Left ventricle myocardium inferior (tissue), 1 donor: ENCODE measurements around the gene CNTF. TPM values are rescaled to one million over a fixed set of nuclear protein-coding genes. Genes with fewer than 3 reads are reported as not detected.

ENCODE experiments used
- DNase-seq: peaks from one replicate; pipeline ENCODE4 v3.0.0-alpha.2; 2020
- H3K27ac ChIP-seq: fragments of 200-600 bp; replicated peaks from 2 replicates; pipeline ENCODE4 v1.8.0; 2021
- H3K27me3 ChIP-seq: fragments of 200-600 bp; 2 replicates; pipeline ENCODE4 v1.8.0; 2021; ENCODE audit warnings: low read depth
- H3K36me3 ChIP-seq: fragments of 200-600 bp; 2 replicates; pipeline ENCODE4 v1.8.0; 2021
- H3K4me1 ChIP-seq: fragments of 200-600 bp; 2 replicates; pipeline ENCODE4 v1.8.0; 2021
- H3K4me3 ChIP-seq: fragments of 200-600 bp; 2 replicates; pipeline ENCODE4 v1.8.0; 2021; ENCODE audit warnings: mild to moderate bottlenecking, moderate library complexity
- H3K9me3 ChIP-seq: fragments of 200-600 bp; replicated peaks from 2 replicates; pipeline ENCODE4 v1.8.0; 2021
- CTCF ChIP-seq: fragments of 200-600 bp; IDR thresholded peaks from 2 replicates; pipeline ENCODE4 v1.8.0; 2021; ENCODE audit warnings: antibody characterized with exemption, mild to moderate bottlenecking, borderline replicate concordance
- intact Hi-C: fragments of 100-400 bp; cut with micrococcal nuclease; formaldehyde crosslinking; loops from one replicate; pipeline ENCODE4 v1.11.0; 2022
- total RNA-seq: library from RNA; stranded (reverse); fragmentation: NEBNext Ultra II Directional; extraction: Animal tissue kit (Norgen Biotek cat#: 25700); gene quantifications from one replicate; pipeline ENCODE4 v1.2.1, GENCODE V29; 2021
- donor health status: DM: no; HTN: yes; CAD: no; lungs with severe emphysema.

CNTF gene
- total RNA-seq, 1 donor from 2014 or later = 0.93 TPM

- Histone ChIP-seq H3K36me3 (no peaks in the 10 kb centered on the region), H3K9me3 (no peaks in the 10 kb centered on the region), H3K27me3 (no peaks in the 10 kb centered on the region), H3K4me1 (peaks cover 89% of the 10 kb centered on the region), H3K4me3 (peak overlapping the region; percentile 95), H3K27ac (peak overlapping the region; percentile 96)
- no peak for DNase-seq
- TF ChIP-seq CTCF = no peak
- intact Hi-C loops = no loop called here
Measured at GRCh38 chr11:58580311-58580710, 42.2 kb upstream of the CNTF start.

- H3K27ac ChIP-seq = peak overlapping the region; percentile 10
- TF ChIP-seq CTCF = no peak
- H3K27me3 ChIP-seq = no peaks in the 10 kb centered on the region
- no peak for DNase-seq
- intact Hi-C loops = no loop called here
- peaks cover 89% of the 10 kb centered on the region for H3K4me1 ChIP-seq
- H3K4me3 ChIP-seq = no peak overlapping the region
- no peaks in the 10 kb centered on the region for H3K36me3 ChIP-seq
- H3K9me3 ChIP-seq = no peaks in the 10 kb centered on the region
Measured at GRCh38 chr11:58582437-58582836, 40.0 kb upstream of the CNTF start.

- Histone ChIP-seq H3K9me3 (no peaks in the 10 kb centered on the region), H3K27ac (no peak overlapping the region), H3K36me3 (no peaks in the 10 kb centered on the region), H3K27me3 (no peaks in the 10 kb centered on the region), H3K4me3 (no peak overlapping the region), H3K4me1 (peaks cover 73% of the 10 kb centered on the region)
- DNase-seq = no peak
- TF ChIP-seq CTCF = no peak
- intact Hi-C loops = no loop called here
Measured at GRCh38 chr11:58586998-58587397, 35.5 kb upstream of the CNTF start.

GRCh38 chr11:58591659-58592058 is 30.8 kb upstream of the CNTF start:
- Histone ChIP-seq H3K4me3 (no peak overlapping the region), H3K27me3 (no peaks in the 10 kb centered on the region), H3K36me3 (peaks cover 9% of the 10 kb centered on the region), H3K27ac (no peak overlapping the region), H3K4me1 (peaks cover 67% of the 10 kb centered on the region), H3K9me3 (no peaks in the 10 kb centered on the region)
- intact Hi-C loops = no loop called here
- TF ChIP-seq CTCF = no peak
- no peak for DNase-seq

GRCh38 chr11:58592760-58593472 is 29.5 kb upstream of the CNTF start:
- H3K36me3 ChIP-seq = peaks cover 10% of the 10 kb centered on the region
- H3K9me3 ChIP-seq = no peaks in the 10 kb centered on the region
- no peak for DNase-seq
- intact Hi-C loops = no loop called here
- no peak overlapping the region for H3K27ac ChIP-seq
- no peak overlapping the region for H3K4me3 ChIP-seq
- TF ChIP-seq CTCF = no peak
- H3K4me1 ChIP-seq = peaks cover 67% of the 10 kb centered on the region
- H3K27me3 ChIP-seq = no peaks in the 10 kb centered on the region
